ENCODE measurements around the gene P2RY6. TPM values are rescaled to one million over a fixed set of nuclear protein-coding genes. Genes with fewer than 3 reads are reported as not detected.

Gene P2RY6
- polyA plus RNA-seq, 2 of the 4 experiments (the other 2 are of a cell fraction): 6.8 to 8.8 TPM

DNA sequence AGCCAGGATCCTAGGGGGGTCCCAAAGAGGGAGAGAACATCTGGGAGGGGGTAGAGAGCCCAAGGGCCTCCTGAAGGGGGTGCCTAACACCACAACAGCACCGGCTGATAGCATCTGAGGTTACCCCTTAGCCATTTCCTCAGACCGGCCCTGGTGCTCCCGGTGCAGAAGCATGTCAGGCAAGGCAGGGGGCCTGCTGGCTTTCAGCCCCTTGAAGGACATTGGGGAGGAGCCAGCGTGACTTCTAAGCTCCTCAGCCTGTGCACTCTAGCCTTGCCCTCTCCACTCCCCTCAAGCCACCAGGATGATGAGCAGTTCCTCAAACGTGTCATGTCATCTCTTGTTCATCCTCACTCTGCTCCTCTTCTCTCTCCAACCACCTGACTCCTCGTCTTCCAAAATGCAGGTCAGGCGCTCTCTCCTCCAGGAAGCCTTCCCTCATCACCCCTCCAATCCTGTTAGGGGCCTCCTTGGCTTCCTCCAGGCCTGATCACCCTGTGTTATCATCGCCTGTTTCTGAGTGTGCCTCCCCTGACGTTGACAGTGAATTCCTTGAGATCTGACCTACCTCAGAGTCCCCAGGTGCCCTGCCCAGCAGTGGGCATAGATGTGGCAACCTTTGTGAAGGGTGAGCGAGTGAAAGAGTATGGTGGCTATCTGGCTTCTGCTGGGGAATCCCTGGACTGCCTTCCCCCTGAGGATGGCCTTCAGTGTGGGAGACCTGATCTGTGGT lies 48.0 kb upstream of the P2RY6 start:
- no peak for TF ChIP-seq BHLHE40 (IDR thresholded peaks at IDR 0.05; ENCODE audit: low read depth, low read length)
- no peak for TF ChIP-seq BCL3 (IDR thresholded peaks at IDR 0.05)
- no peak for TF ChIP-seq MAZ (IDR thresholded peaks at IDR 0.05; ENCODE audit: borderline replicate concordance, low read depth, low read length)
- no peak for TF ChIP-seq ZFP36 (IDR thresholded peaks at IDR 0.05; ENCODE audit: borderline replicate concordance, partially characterized antibody)
- DNase-seq (ENCODE audit: low read depth in 1 of 2, low spot score in 1 of 2) (no peak), FAIRE-seq (no peak), ATAC-seq (no peak)
- H3K27ac ChIP-seq: no peak overlapping the region
- H3K9me3 ChIP-seq: no peaks in the 10 kb centered on the region
- ChIA-PET POLR2A (no interaction called here), CTCF (interaction anchor here (1.2 to 9.5 kb wide), 3 partner anchors 17 to 63 kb away, joined by 3 to 45 read pairs (median 3); no protein-coding TSS in a partner anchor)
- WGBS (ENCODE audit: missing lambda C conversion rate): 79% methylated on average over 10 of the region's 10 CpGs
- peaks cover 2% of the 10 kb centered on the region; the same call in 2 of the 3 replicates for H3K4me1 ChIP-seq
- H3K4me3 ChIP-seq: no peak overlapping the region
- H3K4me2 ChIP-seq: no peak overlapping the region

DNA sequence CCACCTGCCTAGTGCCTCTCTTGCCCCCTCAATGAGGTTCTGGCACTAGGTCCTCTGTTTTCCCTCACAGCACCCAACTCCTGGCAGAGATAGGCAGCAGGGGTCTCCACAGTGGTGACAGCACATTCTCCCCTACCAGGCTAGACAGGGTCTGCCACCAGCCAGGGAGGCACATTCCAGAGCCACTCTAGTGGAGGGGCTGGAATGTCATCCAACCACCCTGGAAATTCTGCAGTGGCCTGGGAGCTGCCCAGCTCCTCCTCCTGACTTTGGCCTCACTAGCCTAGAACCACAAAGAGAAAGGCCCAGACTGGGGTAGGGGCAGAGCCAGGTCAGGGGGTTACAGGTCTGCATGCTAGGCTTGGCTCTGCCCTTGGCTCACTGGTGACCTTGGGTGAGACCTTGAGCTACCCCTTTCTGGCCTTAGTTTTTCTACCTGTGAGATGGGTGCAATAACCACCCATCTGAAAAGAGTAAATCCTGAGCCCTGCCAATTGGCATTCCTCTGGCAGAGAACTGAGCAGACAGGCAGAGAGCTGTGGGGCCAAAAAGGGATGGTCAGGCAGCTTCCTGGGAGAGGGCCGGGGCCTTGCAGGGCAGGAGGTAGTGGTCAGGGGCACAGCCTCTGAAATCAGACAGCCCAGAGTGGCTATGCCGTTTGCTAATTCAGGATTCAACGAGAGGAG lies 47.0 kb upstream of the P2RY6 start:
- Histone ChIP-seq H3K9me3 (no peaks in the 10 kb centered on the region), H3K4me3 (no peak overlapping the region), H3K27ac (no peak overlapping the region), H3K4me1 (no peaks in the 10 kb centered on the region), H3K4me2 (no peak overlapping the region)
- ATAC-seq: no peak
- FAIRE-seq: no peak
- ChIA-PET CTCF (interaction anchor here (0.8 to 9.5 kb wide), 6 partner anchors 12 to 64 kb away, joined by 3 to 45 read pairs (median 4); no protein-coding TSS in a partner anchor), POLR2A (no interaction called here)
- DNase-seq (ENCODE audit: low read depth in 1 of 2, low spot score in 1 of 2): no peak
- TF ChIP-seq CHD2 (IDR thresholded peaks at IDR 0.05; ENCODE audit: low read length, partially characterized antibody): no peak
- TF ChIP-seq NFE2L2 (conservative IDR thresholded peaks at IDR 0.05; ENCODE audit: low read length): no peak
- no peak for TF ChIP-seq REST (IDR thresholded peaks at IDR 0.05)
- TF ChIP-seq BHLHE40 (IDR thresholded peaks at IDR 0.05; ENCODE audit: low read depth, low read length): no peak
- no peak for TF ChIP-seq MAFK (IDR thresholded peaks at IDR 0.05; ENCODE audit: partially characterized antibody)
- TF ChIP-seq, protein P1, sequence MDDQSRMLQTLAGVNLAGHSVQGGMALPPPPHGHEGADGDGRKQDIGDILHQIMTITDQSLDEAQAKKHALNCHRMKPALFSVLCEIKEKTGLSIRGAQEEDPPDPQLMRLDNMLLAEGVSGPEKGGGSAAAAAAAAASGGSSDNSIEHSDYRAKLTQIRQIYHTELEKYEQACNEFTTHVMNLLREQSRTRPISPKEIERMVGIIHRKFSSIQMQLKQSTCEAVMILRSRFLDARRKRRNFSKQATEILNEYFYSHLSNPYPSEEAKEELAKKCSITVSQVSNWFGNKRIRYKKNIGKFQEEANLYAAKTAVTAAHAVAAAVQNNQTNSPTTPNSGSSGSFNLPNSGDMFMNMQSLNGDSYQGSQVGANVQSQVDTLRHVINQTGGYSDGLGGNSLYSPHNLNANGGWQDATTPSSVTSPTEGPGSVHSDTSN (IDR thresholded peaks at IDR 0.05): no peak
- no peak for TF ChIP-seq RCOR1 (IDR thresholded peaks at IDR 0.05; ENCODE audit: low read depth, low read length)
- TF ChIP-seq CEBPB (IDR thresholded peaks at IDR 0.05): no peak
- no peak for TF ChIP-seq TP53 (CRISPR knock-in tag; IDR thresholded peaks at IDR 0.05)
- no peak for TF ChIP-seq POLR2A (IDR thresholded peaks at IDR 0.05; ENCODE audit: low read length)
- TF ChIP-seq ZC3H11A (IDR thresholded peaks at IDR 0.05): no peak
- TF ChIP-seq JUN (IDR thresholded peaks at IDR 0.05): no peak
- no peak for TF ChIP-seq CHD4 (IDR thresholded peaks at IDR 0.05; ENCODE audit: borderline replicate concordance)
- TF ChIP-seq FOSL2 (IDR thresholded peaks at IDR 0.05): no peak
- no peak for TF ChIP-seq FOSL2 (CRISPR knock-in tag; IDR thresholded peaks at IDR 0.05)
- TF ChIP-seq CBX8 (IDR thresholded peaks at IDR 0.05): no peak
- no peak for TF ChIP-seq CBX2 (IDR thresholded peaks at IDR 0.05; ENCODE audit: borderline replicate concordance, low read depth)
- 59% methylated on average over 3 of the region's 3 CpGs for WGBS (ENCODE audit: missing lambda C conversion rate)
